H9 (cell line): ENCODE measurements around the gene RPL39L. TPM values are rescaled to one million over a fixed set of nuclear protein-coding genes. Genes with fewer than 3 reads are reported as not detected.

Source experiments
- DNase-seq: peaks from one replicate; pipeline ENCODE4 v3.0.0-alpha.2; 2017
- H2AFZ ChIP-seq: one replicate; pipeline ENCODE4 v1.6.1; 2013; ENCODE audit warnings: mild to moderate bottlenecking, low read length, control low read depth, moderate library complexity
- H2AK5ac ChIP-seq: 2 replicates; pipeline ENCODE4 v1.6.1; 2013; ENCODE audit warnings: low read length, control low read depth, mixed read lengths; ENCODE audit not compliant: insufficient read length
- H2BK120ac ChIP-seq: one replicate; pipeline ENCODE4 v1.6.1; 2013; ENCODE audit warnings: low read depth, mild to moderate bottlenecking, low read length, control low read depth, inconsistent platforms; ENCODE audit not compliant: poor library complexity, severe bottlenecking
- H2BK12ac ChIP-seq: 2 replicates; pipeline ENCODE4 v1.6.1; 2013; ENCODE audit warnings: low read length, control low read depth, mixed read lengths, low read depth; ENCODE audit not compliant: insufficient read length
- H2BK15ac ChIP-seq: 2 replicates; pipeline ENCODE4 v1.6.1; 2013; ENCODE audit warnings: low read depth, low read length, control low read depth
- H2BK20ac ChIP-seq: one replicate; pipeline ENCODE4 v1.6.1; 2013; ENCODE audit warnings: low read depth, mild to moderate bottlenecking, low read length, control low read depth, inconsistent platforms; ENCODE audit not compliant: poor library complexity, severe bottlenecking
- H2BK5ac ChIP-seq: 2 replicates; pipeline ENCODE4 v1.6.1; 2013; ENCODE audit warnings: low read length, control low read depth, mixed read lengths; ENCODE audit not compliant: insufficient read length
- H3K14ac ChIP-seq: 2 replicates; pipeline ENCODE4 v1.6.1; 2013; ENCODE audit warnings: low read length, control low read depth; ENCODE audit not compliant: insufficient read depth
- H3K18ac ChIP-seq: 2 replicates; pipeline ENCODE4 v1.6.1; 2013; ENCODE audit warnings: low read depth, mild to moderate bottlenecking, mixed read lengths, low read length, control low read depth; ENCODE audit not compliant: insufficient read length
- H3K23ac ChIP-seq: 2 replicates; pipeline ENCODE4 v1.6.1; 2013; ENCODE audit warnings: low read length, control low read depth, mixed read lengths, low read depth; ENCODE audit not compliant: insufficient read length
- H3K23me2 ChIP-seq: 2 replicates; pipeline ENCODE4 v1.6.1; 2013; ENCODE audit warnings: low read depth, mild to moderate bottlenecking, mixed read lengths, low read length, control low read depth; ENCODE audit not compliant: insufficient read length, poor library complexity, severe bottlenecking
- H3K27ac ChIP-seq: 2 replicates; pipeline ENCODE4 v1.5.1; 2013; ENCODE audit warnings: low read length, control low read depth, mixed read lengths, low read depth; ENCODE audit not compliant: insufficient read length
- H3K27me3 ChIP-seq: 2 replicates; pipeline ENCODE4 v1.6.1; 2013; ENCODE audit warnings: low read length, control low read depth, inconsistent platforms; ENCODE audit not compliant: insufficient read depth
- H3K4ac ChIP-seq: 2 replicates; pipeline ENCODE4 v1.6.1; 2013; ENCODE audit warnings: low read depth, mild to moderate bottlenecking, control low read depth, inconsistent platforms, low read length, moderate library complexity
- H3K4me1 ChIP-seq: 2 replicates; pipeline ENCODE4 v1.6.1; 2013; ENCODE audit warnings: low read length, control low read depth, inconsistent platforms; ENCODE audit not compliant: insufficient read depth
- H3K4me2 ChIP-seq: 2 replicates; pipeline ENCODE4 v1.6.1; 2013; ENCODE audit warnings: low read length, control low read depth, mixed read lengths; ENCODE audit not compliant: insufficient read length, insufficient read depth
- H3K56ac ChIP-seq: 2 replicates; pipeline ENCODE4 v1.6.1; 2013; ENCODE audit warnings: low read depth, mild to moderate bottlenecking, mixed read lengths, low read length, control low read depth; ENCODE audit not compliant: insufficient read length
- H3K79me1 ChIP-seq: 2 replicates; pipeline ENCODE4 v1.6.1; 2013; ENCODE audit warnings: low read depth, mild to moderate bottlenecking, moderate library complexity, low read length, control low read depth, inconsistent platforms; ENCODE audit not compliant: insufficient read depth, poor library complexity, severe bottlenecking
- H3K79me2 ChIP-seq: 2 replicates; pipeline ENCODE4 v1.6.1; 2013; ENCODE audit warnings: low read length, control low read depth, inconsistent platforms; ENCODE audit not compliant: insufficient read depth
- H3K9ac ChIP-seq: 2 replicates; pipeline ENCODE4 v1.6.1; 2013; ENCODE audit warnings: low read length, control low read depth, mixed read lengths; ENCODE audit not compliant: insufficient read length; ENCODE audit errors: extremely low read depth
- H3K9me3 ChIP-seq: one replicate; pipeline ENCODE4 v1.6.1; 2013; ENCODE audit warnings: low read depth, low read length, inconsistent platforms; ENCODE audit not compliant: control insufficient read depth
- H3T11ph ChIP-seq: one replicate; pipeline ENCODE4 v1.6.1; 2013; ENCODE audit warnings: mild to moderate bottlenecking, low read length, control low read depth, inconsistent platforms
- H4K20me1 ChIP-seq: one replicate; pipeline ENCODE4 v1.6.1; 2013; ENCODE audit not compliant: control insufficient read depth, insufficient read length, insufficient read depth
- H4K5ac ChIP-seq: 2 replicates; pipeline ENCODE4 v1.6.1; 2013; ENCODE audit warnings: low read depth, mild to moderate bottlenecking, mixed read lengths, low read length, control low read depth; ENCODE audit not compliant: insufficient read length
- H4K8ac ChIP-seq: replicated peaks from 2 replicates; pipeline ENCODE4 v1.6.1; 2013; ENCODE audit warnings: low read length, control low read depth, mixed read lengths, low read depth; ENCODE audit not compliant: insufficient read length
- H4K91ac ChIP-seq: 2 replicates; pipeline ENCODE4 v1.6.1; 2013; ENCODE audit warnings: low read depth, mild to moderate bottlenecking, moderate library complexity, mixed read lengths, low read length, control low read depth; ENCODE audit not compliant: insufficient read length
- H3K27ac Mint-ChIP-seq, 3 experiments: 2 replicates in 2 of 3; 3 replicates in 1 of 3; pipeline ENCODE4 v1.8.0; 2020 to 2021; ENCODE audit warnings: mixed read lengths in 3 of 3, mild to moderate bottlenecking in 1 of 3, moderate library complexity in 1 of 3
- H3K27me3 Mint-ChIP-seq: 2 replicates; pipeline ENCODE4 v1.8.0; 2021; ENCODE audit warnings: low read depth, mild to moderate bottlenecking, moderate library complexity, mixed read lengths
- H3K36me3 Mint-ChIP-seq, 3 experiments: 2 replicates in 2 of 3; 3 replicates in 1 of 3; pipeline ENCODE4 v1.8.0; 2020 to 2021; ENCODE audit warnings: low read depth in 3 of 3, mixed read lengths in 3 of 3; ENCODE audit not compliant: insufficient read depth in 1 of 3
- H3K4me1 Mint-ChIP-seq, 2 experiments: 2 replicates each; pipeline ENCODE4 v1.8.0; 2020; ENCODE audit warnings: mixed read lengths in 2 of 2
- H3K4me3 Mint-ChIP-seq, 2 experiments: 2 replicates in 1 of 2; 3 replicates in 1 of 2; pipeline ENCODE4 v1.8.0; 2020 to 2021; ENCODE audit warnings: mild to moderate bottlenecking in 2 of 2, mixed read lengths in 2 of 2, moderate library complexity in 1 of 2
- H3K9me3 Mint-ChIP-seq, 2 experiments: 2 replicates in 1 of 2; 3 replicates in 1 of 2; pipeline ENCODE4 v1.8.0; 2020; ENCODE audit warnings: mild to moderate bottlenecking in 2 of 2, mixed read lengths in 2 of 2, moderate library complexity in 1 of 2
- WGBS: extraction: QIAGEN DNeasy Blood & Tissue Kit; methylation state at CpG from one replicate; pipeline ENCODE4 v1.1.7; 2013; ENCODE audit warnings: missing lambda C conversion rate, low lambda C conversion rate, mixed read lengths; ENCODE audit not compliant: insufficient read length; ENCODE audit errors: extremely low coverage; 5-methylcytosine and 5-hydroxymethylcytosine counted together
- total RNA-seq: library from RNA; stranded (reverse); gene quantifications from 2 replicates; pipeline ENCODE4 v1.2.1, GENCODE V29; 2021
- TF ChIP-seq, protein P1 (sequence below): fragments of 200-600 bp; sonication (generic); conservative IDR thresholded peaks from 3 replicates; pipeline ENCODE4 v1.8.0; 2021; ENCODE audit warnings: antibody characterized with exemption, mild to moderate bottlenecking

The RPL39L gene
- total RNA-seq, 1 experiment from 2014 or later, result 71.7 TPM

DNA sequence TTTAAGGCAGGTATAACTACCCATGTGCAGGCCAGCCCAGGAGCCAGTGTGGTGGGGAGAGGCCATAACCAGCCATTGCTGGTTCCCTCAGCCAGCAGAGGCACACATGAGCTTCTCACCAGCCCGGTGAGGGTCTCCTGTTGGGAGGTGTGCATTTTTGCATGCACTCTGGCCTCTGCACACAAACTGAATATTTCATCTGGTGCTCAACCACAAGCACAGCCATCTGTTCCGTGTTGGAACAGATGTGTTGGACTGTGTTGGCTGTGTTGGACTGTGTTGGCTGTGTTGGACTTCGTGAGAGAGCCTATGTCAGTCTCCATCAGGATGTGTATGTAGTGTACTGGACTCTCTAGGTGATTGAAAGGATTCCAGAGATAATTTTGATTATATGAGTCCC, 67.2 kb downstream of the RPL39L start:
- no peak overlapping the region for H2BK12ac ChIP-seq
- DNase-seq, result no peak
- H3K27ac ChIP-seq, result no peak overlapping the region
- H3K56ac ChIP-seq, result no peak overlapping the region
- TF ChIP-seq, protein P1, sequence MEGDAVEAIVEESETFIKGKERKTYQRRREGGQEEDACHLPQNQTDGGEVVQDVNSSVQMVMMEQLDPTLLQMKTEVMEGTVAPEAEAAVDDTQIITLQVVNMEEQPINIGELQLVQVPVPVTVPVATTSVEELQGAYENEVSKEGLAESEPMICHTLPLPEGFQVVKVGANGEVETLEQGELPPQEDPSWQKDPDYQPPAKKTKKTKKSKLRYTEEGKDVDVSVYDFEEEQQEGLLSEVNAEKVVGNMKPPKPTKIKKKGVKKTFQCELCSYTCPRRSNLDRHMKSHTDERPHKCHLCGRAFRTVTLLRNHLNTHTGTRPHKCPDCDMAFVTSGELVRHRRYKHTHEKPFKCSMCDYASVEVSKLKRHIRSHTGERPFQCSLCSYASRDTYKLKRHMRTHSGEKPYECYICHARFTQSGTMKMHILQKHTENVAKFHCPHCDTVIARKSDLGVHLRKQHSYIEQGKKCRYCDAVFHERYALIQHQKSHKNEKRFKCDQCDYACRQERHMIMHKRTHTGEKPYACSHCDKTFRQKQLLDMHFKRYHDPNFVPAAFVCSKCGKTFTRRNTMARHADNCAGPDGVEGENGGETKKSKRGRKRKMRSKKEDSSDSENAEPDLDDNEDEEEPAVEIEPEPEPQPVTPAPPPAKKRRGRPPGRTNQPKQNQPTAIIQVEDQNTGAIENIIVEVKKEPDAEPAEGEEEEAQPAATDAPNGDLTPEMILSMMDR, result no peak
- no peak overlapping the region for H3K14ac ChIP-seq
- Mint-ChIP-seq H3K9me3 (no peaks in the 10 kb centered on the region), H3K36me3 (peaks cover 51 to 84% (median 80%) of the 10 kb centered on the region in 3 experiments), H3K27me3 (no peaks in the 10 kb centered on the region), H3K27ac (peak overlapping the region in 1 of 3 experiments; percentile 44; a peak in 2 of 7 replicates), H3K4me3 (no peak overlapping the region), H3K4me1 (peaks cover 8 to 17% of the 10 kb centered on the region in 2 experiments)
- H3K23me2 ChIP-seq, result no peaks in the 10 kb centered on the region
- H4K91ac ChIP-seq, result no peak overlapping the region
- H3K9ac ChIP-seq, result no peak overlapping the region
- no peak overlapping the region for H2BK15ac ChIP-seq
- H3K4me1 ChIP-seq, result peaks cover 5% of the 10 kb centered on the region; the same call in 1 of the 2 replicates
- no peaks in the 10 kb centered on the region for H3K79me2 ChIP-seq
- no peak overlapping the region for H2BK20ac ChIP-seq
- no peaks in the 10 kb centered on the region for H4K20me1 ChIP-seq
- H3K9me3 ChIP-seq, result no peaks in the 10 kb centered on the region
- H3K23ac ChIP-seq, result no peak overlapping the region
- H3K4ac ChIP-seq, result no peak overlapping the region
- H4K8ac ChIP-seq, result no peak overlapping the region
- H3K18ac ChIP-seq, result no peak overlapping the region
- H3K4me2 ChIP-seq, result no peak overlapping the region
- H2BK5ac ChIP-seq, result no peak overlapping the region
- WGBS, result no CpG with 5 or more reads among the region's 3 CpGs
- no peaks in the 10 kb centered on the region for H3K27me3 ChIP-seq
- H2AK5ac ChIP-seq, result no peak overlapping the region
- no peak overlapping the region for H2BK120ac ChIP-seq
- no peak overlapping the region for H4K5ac ChIP-seq
- no peaks in the 10 kb centered on the region for H3K79me1 ChIP-seq
- no peak overlapping the region for H2AFZ ChIP-seq
- H3T11ph ChIP-seq, result no peak overlapping the region

Other genes with a start within 250 kb of the RPL39L start
- 139 and 141 TPM in 2 replicates for gene ST6GAL1, start 209.0 kb downstream of the RPL39L start, total RNA-seq
- gene RTP1, start 58.0 kb upstream of the RPL39L start, total RNA-seq, result 6.6 and 7.5 TPM in 2 replicates
- 1.0 and 1.1 TPM in 2 replicates for gene MASP1, start 152.2 kb upstream of the RPL39L start, total RNA-seq
- not detected in 2 replicates for gene RTP4, start 228.9 kb upstream of the RPL39L start, total RNA-seq